Sigmoid colon (tissue), 7 donors: ENCODE measurements around the gene STIP1. TPM values are rescaled to one million over a fixed set of nuclear protein-coding genes. Genes with fewer than 3 reads are reported as not detected.

ENCODE experiments used
- DNase-seq: peaks from one replicate; pipeline ENCODE4 v3.0.0-alpha.2; 2019
- H3K27ac ChIP-seq, 4 donors: fragments of 200-600 bp; sonication (generic); one replicate each; pipeline ENCODE4 v1.5.1; 2016 to 2019; ENCODE audit warnings: mild to moderate bottlenecking in 1 of 4
- H3K27me3 ChIP-seq, 3 donors: fragments of 200-600 bp; sonication (generic); one replicate each; pipeline ENCODE4 v1.5.1; 2019; ENCODE audit warnings: mild to moderate bottlenecking in 1 of 3
- H3K36me3 ChIP-seq, 4 donors: fragments of 200-600 bp; sonication (generic); one replicate each; pipeline ENCODE4 v1.5.1; 2016 to 2019
- H3K4me1 ChIP-seq, 4 donors: fragments of 200-600 bp; sonication (generic); one replicate each; pipeline ENCODE4 v1.5.1; 2017 to 2019
- H3K4me3 ChIP-seq, 4 donors: fragments of 200-600 bp; sonication (generic); one replicate each; pipeline ENCODE4 v1.5.1; 2017 to 2019; ENCODE audit warnings: mild to moderate bottlenecking in 2 of 4, moderate library complexity in 1 of 4
- H3K9me3 ChIP-seq, 4 donors: fragments of 200-600 bp in 3 of 4; sonication (generic) in 3 of 4; one replicate each; pipeline versions ENCODE4 v1.5.1 to v1.6.1; 2013 to 2019
- CTCF ChIP-seq, 4 experiments: fragments of 450-650 bp in 3 of 4; fragments of 200-600 bp in 1 of 4; IDR thresholded peaks; one replicate each; pipeline ENCODE4 v1.5.1; 2016 to 2019; ENCODE audit warnings: antibody characterized with exemption in 4 of 4, mild to moderate bottlenecking in 3 of 4, moderate library complexity in 2 of 4
- EP300 ChIP-seq, 4 donors: sonication (generic); formaldehyde crosslinking; IDR thresholded peaks; one replicate each; pipeline ENCODE4 v1.6.1; 2017; ENCODE audit warnings: antibody characterized with exemption in 4 of 4
- POLR2A ChIP-seq, 2 donors: fragments of 450-650 bp; IDR thresholded peaks; one replicate each; pipeline ENCODE4 v1.6.1; 2016; ENCODE audit warnings: antibody characterized with exemption in 2 of 2, mild to moderate bottlenecking in 2 of 2, moderate library complexity in 2 of 2
- POLR2AphosphoS5 ChIP-seq, 4 donors: sonication (generic); formaldehyde crosslinking; IDR thresholded peaks; one replicate each; pipeline ENCODE4 v1.6.1; 2017; ENCODE audit warnings: antibody characterized with exemption in 4 of 4
- WGBS, 2 donors: extraction: QIAGEN DNeasy Blood & Tissue Kit; methylation state at CpG; one replicate each; pipeline ENCODE4 v1.1.7; 2013; 5-methylcytosine and 5-hydroxymethylcytosine counted together
- intact Hi-C: fragments of 100-400 bp; cut with DNase I; formaldehyde crosslinking; loops from one replicate; pipeline ENCODE4 v1.15.1; 2023
- polyA plus RNA-seq, 3 donors: library from polyadenylated mRNA; stranded (reverse); fragments of 200-250 nt; gene quantifications; one replicate each; pipeline ENCODE4 v1.2.3, GENCODE V29; 2013
- total RNA-seq, 4 donors: library from RNA; depleted of rRNA; stranded (reverse); fragments of >200 nt; gene quantifications; one replicate each; pipeline ENCODE4 v1.1.0, GENCODE V29; 2016
- donor health status: healthy with polysubstance abuse.
- donor health status: Bipolar disorder and iron deficiency.
- donor health status: healthy.

Gene STIP1
- total and polyA plus RNA-seq, 7 donors, result 38.4 to 90.3 (median 74.9) TPM

DNA sequence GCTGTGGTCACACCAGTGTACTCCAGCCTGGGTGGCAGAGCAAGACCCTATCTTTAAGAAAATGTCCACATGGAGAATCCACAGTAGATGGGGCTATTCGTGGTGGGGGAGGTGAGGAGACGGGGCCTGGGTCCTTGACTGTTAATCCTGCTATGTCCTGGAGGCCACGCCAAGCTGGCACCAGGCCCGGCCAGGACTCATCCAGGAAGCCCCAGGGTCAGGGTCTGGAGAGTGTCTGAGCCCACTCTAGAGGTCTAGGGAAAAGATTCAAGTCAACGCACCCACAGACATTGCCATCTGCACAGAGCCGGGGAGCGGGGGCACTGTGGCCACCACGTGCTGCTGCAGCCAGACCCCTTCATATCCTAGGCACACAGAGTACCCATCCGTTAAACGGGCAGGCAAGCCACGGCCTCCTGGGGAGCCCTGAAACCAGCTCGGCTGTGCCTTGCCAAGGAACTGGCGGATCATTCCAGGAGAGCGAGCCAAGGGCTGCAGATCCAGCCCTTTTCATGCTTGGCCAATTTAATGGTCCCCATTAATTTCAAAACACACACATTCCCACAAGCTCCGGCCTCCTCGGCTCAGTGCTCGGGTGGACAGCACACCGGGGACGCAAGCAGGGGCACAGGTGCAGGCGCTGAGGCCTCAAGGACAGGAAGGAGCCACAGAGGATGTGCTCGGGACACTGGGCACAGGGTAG, 44.7 kb upstream of the STIP1 start:
- Histone ChIP-seq H3K36me3 (no peaks in the 10 kb centered on the region), H3K4me1 (peaks cover 0 to 55% (median 27%) of the 10 kb centered on the region in 4 donors), H3K27ac (peak overlapping the region in 3 of 4 donors; percentile 62 to 77 (median 67)), H3K4me3 (no peak overlapping the region), H3K9me3 (no peaks in the 10 kb centered on the region), H3K27me3 (no peaks in the 10 kb centered on the region)
- DNase-seq, result peak; percentile 85
- intact Hi-C loops, result no loop called here
- no peak for TF ChIP-seq EP300 (IDR thresholded peaks at IDR 0.05)
- no peak for TF ChIP-seq CTCF (IDR thresholded peaks at IDR 0.05)
- peak in 2 of 4 donors; percentile 23 to 31 for TF ChIP-seq POLR2AphosphoS5 (IDR thresholded peaks at IDR 0.05)
- 88 to 89% methylated on average over 21 of the region's 21 CpGs for WGBS, 2 donors

- no peaks in the 10 kb centered on the region for H3K9me3 ChIP-seq
- peak overlapping the region in 2 of 4 donors; percentile 28 to 49 for H3K27ac ChIP-seq
- H3K27me3 ChIP-seq, result no peaks in the 10 kb centered on the region
- no peaks in the 10 kb centered on the region for H3K36me3 ChIP-seq
- WGBS, 2 donors, result 93 to 94% methylated on average over 41 of the region's 41 CpGs
- H3K4me1 ChIP-seq, result peaks cover 2 to 68% (median 41%) of the 10 kb centered on the region in 4 donors
- TF ChIP-seq POLR2A (IDR thresholded peaks at IDR 0.05) (no peak), CTCF (IDR thresholded peaks at IDR 0.05) (no peak), EP300 (IDR thresholded peaks at IDR 0.05) (no peak)
- H3K4me3 ChIP-seq, result no peak overlapping the region
- intact Hi-C loops, result no loop called here
- DNase-seq, result no peak
These were observed 41.1 kb upstream of the STIP1 start for GRCh38 chr11:64144587-64145472.

DNA sequence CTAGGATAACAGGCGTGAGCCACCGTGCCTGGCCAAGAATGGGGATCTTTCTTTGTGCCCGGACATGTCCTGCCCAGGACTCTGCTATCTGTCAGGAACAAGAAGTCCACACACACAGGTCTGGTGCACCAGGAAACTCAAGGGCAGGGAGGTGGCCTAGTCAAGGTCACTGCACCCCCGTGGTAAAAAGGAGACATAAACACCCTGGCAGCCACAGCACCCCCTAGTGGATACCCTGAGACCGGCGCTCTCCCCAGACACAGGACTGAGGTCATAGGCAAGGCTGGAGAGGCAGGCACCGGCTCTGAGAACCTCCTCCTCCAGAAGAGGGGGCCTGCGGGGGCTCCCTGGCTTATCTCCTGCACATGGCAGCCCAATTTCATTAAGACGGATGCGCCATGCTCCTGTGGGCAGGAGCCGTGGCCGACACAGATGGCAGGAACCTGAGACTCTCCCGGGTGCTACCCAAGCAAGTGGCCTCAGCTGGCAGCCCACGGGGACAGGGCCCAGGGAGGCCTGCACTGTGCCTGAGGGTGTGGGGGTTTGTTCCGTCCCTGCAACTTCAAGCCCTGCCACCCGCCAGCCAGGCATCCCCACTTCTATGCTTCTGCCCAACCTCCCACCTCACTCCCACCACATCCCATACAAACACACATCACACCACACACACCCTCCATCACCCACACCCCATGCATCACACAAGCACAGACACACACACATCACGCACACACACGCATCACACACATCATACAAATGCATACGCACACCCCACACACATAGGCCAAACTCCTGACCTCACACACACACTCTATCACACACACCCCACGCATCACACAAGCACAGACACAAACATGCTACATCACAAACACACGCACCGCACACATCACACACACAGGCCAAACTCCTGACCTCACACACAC, 39.7 kb upstream of the STIP1 start:
- Histone ChIP-seq H3K9me3 (no peaks in the 10 kb centered on the region), H3K4me1 (peaks cover 2 to 64% (median 37%) of the 10 kb centered on the region in 4 donors), H3K36me3 (no peaks in the 10 kb centered on the region), H3K4me3 (no peak overlapping the region), H3K27ac (peak overlapping the region in 2 of 4 donors; percentile 76 to 80), H3K27me3 (no peaks in the 10 kb centered on the region)
- intact Hi-C loops, result no loop called here
- TF ChIP-seq CTCF (IDR thresholded peaks at IDR 0.05), result peak in 3 of 4 experiments; percentile 26 to 46 (median 42)
- no peak for TF ChIP-seq POLR2AphosphoS5 (IDR thresholded peaks at IDR 0.05)
- no peak for DNase-seq
- 75 to 76% methylated on average over 22 of the region's 22 CpGs for WGBS, 2 donors

DNA sequence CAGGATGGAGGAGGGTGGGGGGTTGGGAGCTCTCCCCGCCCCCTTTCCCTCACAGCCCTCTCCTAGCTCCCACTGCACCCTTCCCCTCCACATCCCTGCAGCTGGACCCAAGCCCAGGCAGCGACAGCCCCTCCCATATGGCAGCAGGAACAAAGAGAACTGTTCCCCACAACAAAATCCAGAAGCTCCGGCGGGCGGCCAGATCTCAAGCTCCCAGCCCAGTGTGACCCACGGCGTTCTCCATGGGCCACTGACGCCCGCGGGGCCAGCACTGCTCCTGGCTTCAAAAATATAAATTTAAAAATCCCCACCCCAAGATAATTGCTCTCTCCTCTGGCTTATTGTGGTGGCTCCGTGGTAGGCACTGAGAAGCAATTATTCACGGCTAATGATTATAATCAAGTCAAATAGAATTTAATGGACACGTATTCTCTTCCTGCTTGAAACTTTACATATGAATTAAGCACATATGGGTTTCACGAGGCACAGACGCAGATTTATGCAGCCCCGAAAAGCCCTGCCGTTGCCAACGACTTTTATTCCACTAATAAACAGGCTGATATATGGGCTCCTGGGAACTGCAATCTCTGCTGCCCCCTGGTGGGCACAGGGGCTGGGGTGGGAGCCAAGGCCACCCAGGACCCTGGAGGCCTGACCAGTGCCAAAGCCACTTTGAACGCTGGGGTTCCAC, 37.6 kb upstream of the STIP1 start:
- intact Hi-C loops, result loop anchor here (1.0 to 2.0 kb wide), 3 partner anchors 52 to 148 kb away; no protein-coding TSS in a partner anchor
- Histone ChIP-seq H3K9me3 (no peaks in the 10 kb centered on the region), H3K4me3 (peak overlapping the region; percentile 3 to 37 (median 16)), H3K27me3 (no peaks in the 10 kb centered on the region), H3K4me1 (peaks cover 2 to 60% (median 35%) of the 10 kb centered on the region in 4 donors), H3K36me3 (no peaks in the 10 kb centered on the region), H3K27ac (peak overlapping the region in 3 of 4 donors; percentile 76 to 83 (median 80))
- 43 to 58% methylated on average over 19 of the region's 19 CpGs for WGBS, 2 donors
- peak; percentile 96 to 98 (median 97) for TF ChIP-seq CTCF (IDR thresholded peaks at IDR 0.05)
- no peak for TF ChIP-seq POLR2A (IDR thresholded peaks at IDR 0.05)
- TF ChIP-seq EP300 (IDR thresholded peaks at IDR 0.05), result peak in 1 of 4 donors; percentile 68
- peak; percentile 70 to 84 (median 72) for TF ChIP-seq POLR2AphosphoS5 (IDR thresholded peaks at IDR 0.05)
- peak; percentile 98 for DNase-seq
